Inflammatory macrophage treated with lipopolysaccharide for 1 hour (primary cell): ENCODE results near the gene SASH1.
A peak's percentile ranks its signal among the peaks of the same experiment; 100 is the strongest.

Experiments
- DNase-seq, 2 donors: peaks; one replicate each; pipeline ENCODE4 v3.0.0-alpha.2; 2020 to 2022

The SASH1 gene

GRCh38 chr6:148342350-148343046, at the start of gene SASH1:
Gene SASH1 (plus strand): TSS chr6:148342838. CDS start chr6:148343068, 230 bp downstream.
- peak; percentile 57 to 69 for DNase-seq

- no peak for DNase-seq
These were observed 49.2 kb upstream of the SASH1 start for GRCh38 chr6:148293181-148293995.

- no peak for DNase-seq
These were observed 48.6 kb upstream of the SASH1 start for GRCh38 chr6:148294059-148294458.

- no peak for DNase-seq
These were observed 47.3 kb upstream of the SASH1 start for GRCh38 chr6:148295261-148295887.

- no peak for DNase-seq
These were observed 45.9 kb upstream of the SASH1 start for GRCh38 chr6:148296771-148297170.

DNA sequence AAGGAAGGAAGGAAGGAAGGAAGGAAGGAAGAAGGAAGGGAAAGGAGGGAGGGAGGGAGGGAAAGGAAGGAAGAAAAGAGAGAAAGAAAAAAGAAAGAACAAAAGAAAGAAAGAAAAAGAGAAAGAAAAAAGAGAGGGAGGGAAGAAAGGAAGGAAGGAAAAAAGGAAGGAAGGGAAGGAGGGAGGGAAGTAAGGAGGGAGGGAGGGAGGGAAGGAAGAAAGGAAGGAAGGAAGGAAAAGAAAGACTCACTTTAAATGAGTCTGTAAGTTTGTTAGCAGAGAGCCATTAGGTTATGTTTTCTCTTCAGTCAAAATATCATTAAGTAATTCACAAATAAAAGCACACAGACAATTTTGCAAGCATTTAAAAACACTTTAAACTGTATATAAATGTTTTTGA, 44.0 kb upstream of the SASH1 start:
- no peak for DNase-seq

DNA sequence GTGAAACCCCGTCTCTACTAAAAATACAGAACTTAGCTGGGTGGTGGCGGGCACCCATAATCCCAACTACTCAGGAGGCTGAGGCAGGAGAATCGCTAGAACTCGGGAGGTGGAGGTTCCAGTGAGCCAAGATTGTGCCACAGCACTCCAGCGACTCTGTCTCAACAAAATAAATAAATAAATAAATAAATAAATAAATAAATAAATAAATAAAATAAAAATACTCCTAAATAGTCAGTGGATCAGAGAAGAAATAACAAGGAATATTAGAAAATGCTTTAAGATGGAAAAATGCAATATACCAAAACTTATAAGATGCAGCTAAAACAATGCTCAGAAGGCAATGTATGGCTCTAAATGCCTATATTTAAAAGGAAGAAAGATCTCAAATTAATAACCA, 39.0 kb upstream of the SASH1 start:
- no peak for DNase-seq

GRCh38 chr6:148304976-148305375, 37.7 kb upstream of the SASH1 start:
- no peak for DNase-seq

DNA sequence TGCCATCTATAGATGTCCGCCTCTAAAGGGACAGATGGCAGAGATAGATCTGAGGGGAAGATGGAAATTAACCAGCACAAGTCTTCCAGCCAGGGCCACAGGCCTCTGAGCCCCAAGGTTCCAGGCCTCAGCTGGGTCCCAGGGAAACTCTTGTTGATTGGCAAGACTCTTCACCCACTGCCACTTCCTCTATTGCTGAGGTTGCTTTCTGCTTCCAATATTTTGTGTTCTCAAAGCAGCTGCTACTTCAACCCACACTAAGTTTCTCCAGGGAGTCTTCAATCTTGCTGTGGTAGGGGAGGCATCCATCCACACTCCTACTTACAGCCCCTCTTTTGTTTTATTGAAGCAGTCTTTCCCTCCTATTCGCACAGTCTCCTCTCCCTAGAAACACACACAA, 36.4 kb upstream of the SASH1 start:
- DNase-seq = peak in 1 of 2 donors; percentile 44

GRCh38 chr6:148307405-148307804, 35.2 kb upstream of the SASH1 start:
- DNase-seq = no peak

DNA sequence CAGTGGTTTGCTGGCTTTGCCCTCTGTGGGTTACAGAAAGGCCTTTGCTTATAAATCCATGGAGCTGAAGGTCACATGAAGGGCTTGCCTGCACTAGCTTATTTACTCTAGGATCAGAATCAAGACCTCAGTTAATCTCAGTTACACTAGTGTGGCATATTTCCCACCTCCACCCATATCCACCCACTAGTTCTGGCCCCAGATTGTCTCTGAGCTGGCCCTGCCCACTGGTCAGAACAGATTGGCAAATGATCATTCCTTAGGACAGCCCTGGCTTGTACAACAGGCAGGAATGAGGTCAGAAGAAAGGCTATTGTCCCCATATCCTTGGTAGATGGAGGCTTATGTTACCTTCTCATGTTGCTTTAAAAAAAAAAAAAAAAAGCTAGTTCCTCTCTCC, 33.3 kb upstream of the SASH1 start:
- DNase-seq = no peak

DNA sequence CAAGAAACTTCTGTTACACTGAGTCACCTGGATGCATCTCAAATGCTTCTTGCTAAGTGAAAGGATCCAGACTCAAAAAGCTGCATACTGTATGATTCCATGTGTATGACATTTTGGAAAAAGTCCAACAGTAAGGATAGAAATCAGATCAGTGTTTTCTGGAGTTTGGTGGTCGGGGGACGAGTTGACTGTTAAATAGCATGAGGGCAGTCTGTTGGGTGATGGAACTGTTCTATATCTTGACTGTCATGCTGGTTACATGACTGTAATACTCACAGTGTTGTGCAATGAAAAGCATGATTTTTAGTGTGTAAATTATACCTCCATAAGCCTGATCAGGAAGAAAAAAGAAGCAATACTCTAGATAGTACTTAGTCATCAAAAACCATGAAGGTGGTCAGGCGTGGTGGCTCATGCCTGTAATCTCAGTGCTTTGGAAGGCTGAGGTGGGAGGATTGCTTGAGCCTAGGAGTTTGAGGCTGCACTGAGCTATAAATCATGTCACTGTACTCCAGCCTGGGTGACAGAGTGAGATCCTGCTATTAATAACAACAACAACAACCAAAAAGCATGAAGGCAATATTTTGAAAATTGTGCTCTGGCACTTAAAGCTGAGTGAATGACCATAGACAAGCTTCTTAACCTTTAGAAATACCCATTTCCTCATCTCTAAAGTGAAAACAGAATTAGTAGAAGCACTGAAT, 30.5 kb upstream of the SASH1 start:
- DNase-seq = no peak

GRCh38 chr6:148313488-148313887, 29.1 kb upstream of the SASH1 start:
- no peak for DNase-seq

GRCh38 chr6:148316308-148316707, 26.3 kb upstream of the SASH1 start:
- no peak for DNase-seq

- no peak for DNase-seq
These were observed 25.6 kb upstream of the SASH1 start for GRCh38 chr6:148317051-148317450.

DNA sequence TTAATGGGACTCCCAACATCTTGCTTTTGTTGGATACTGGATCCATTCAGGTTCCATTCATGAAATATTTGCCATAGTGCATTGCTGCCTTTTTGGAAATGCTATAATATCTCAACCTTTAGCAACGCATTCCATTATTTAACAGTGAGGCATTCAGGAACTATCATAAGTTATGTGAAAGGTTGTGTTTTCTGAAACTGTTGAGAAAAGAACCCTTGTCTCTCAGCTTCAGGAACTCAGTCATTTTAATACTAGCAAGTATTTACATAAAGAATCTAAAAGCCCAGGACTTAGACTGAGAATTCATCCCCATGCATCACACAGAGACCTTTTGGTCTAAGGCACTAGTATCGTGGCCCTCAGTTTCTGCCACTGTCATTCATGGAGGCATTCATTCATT, 24.9 kb upstream of the SASH1 start:
- DNase-seq = no peak

GRCh38 chr6:148322704-148323103, 19.9 kb upstream of the SASH1 start:
- DNase-seq = no peak

GRCh38 chr6:148323344-148323743, 19.3 kb upstream of the SASH1 start:
- no peak for DNase-seq

DNA sequence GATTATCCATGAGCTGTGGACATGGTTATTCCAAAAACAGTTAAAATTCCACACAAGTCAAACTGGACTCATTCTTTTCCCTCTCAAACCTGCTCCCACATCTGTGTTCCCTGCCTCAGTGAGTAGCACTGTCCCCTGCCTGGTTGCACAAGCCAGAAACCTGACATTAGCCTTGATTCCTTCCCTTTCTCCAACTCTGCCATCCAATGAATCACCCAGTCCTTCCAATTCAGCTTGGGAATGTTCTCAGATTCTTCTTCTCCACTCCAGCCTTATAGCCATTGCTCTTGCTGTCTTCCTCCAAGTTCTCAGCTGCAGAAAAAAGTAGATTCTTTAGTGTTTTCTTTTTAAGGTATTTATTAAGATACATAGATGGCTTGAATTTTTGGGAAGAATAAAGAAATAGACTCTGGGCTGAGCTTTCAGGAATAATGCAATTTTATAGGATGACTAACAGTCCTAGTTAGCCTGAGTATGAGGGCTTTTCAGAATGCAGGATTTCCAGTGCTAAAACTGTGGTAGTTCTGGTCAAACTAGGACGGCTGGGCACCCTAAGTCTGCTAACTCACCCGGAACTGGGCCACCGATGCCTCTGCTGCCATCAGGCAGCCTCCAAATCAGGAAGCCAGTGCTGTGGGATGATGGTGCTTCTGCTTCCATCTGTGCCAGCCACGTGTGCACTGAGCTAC, 18.2 kb upstream of the SASH1 start:
- DNase-seq = peak in 1 of 2 donors; percentile 31

DNA sequence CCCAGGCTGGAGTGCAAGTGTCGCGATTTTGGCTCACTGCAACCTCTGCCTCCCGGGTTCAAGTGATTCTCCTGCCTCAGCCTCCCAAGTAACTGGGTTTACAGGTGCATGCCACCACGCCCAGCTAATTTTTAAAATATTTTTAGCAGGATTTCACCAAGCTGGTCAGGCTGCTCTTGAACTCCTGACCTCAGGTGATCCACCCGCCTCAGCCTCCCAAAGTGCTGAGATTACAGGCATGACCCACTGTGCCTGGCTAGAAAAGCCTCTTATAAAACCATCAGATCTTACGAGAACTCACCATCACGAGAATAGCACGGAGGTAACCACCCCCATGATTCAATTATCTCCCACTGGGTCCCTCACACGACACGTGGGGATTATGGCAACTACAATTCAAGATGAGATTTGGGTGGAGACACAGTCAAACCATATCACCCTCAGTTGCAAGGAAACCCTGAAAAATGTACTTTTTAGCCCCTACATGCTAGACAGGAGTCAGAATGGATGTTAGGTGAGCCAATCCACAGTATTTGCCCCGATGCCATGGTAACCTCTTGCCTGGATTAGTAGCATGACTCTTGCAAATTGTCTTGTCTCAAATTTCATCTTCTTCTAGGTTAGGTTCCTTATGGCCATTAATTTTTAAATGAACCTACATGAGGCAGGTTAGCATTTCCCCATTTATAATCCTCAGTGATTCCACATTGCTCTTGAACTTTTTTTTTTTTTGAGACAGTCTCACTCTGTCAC, 17.1 kb upstream of the SASH1 start:
- DNase-seq = no peak

DNA sequence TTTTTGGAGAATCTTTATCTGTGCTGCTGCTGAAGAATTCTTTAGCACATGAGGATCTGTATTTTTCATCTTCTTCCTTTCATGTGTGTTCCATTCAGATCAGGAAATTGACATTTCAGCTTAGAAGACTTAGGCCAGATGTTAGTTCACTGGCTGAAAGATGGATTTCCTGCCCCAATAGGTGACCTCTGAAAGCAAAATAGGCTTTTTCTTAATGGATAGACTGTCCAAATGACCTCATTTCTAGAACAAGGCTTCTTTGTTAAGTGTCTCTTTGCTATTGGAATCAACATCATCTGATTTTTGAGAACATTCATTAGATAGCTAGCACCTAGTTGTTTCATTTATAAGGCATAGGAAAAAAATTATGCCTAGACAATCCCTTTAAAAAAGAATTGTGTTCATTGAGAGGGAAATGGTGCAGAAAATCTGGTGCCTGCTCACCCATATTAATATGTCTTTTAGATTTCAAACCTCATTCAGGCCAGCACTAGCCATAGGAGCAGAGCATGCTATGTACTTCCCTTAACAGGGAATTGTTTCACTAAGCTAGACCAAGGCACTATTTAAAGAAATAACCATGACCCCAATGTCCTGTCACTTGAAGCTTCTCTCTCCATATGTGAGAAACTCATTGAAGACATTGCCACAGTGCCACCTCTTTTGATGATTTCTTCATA, 13.6 kb upstream of the SASH1 start:
- DNase-seq = no peak
